Renal cortex interstitium (tissue), 11 donors: ENCODE data around the gene RAP1GAP. TPM values are rescaled to one million over a fixed set of nuclear protein-coding genes. Genes with fewer than 3 reads are reported as not detected.

Experiments used
- DNase-seq, 11 donors: peaks; one replicate each; pipeline ENCODE4 v3.0.0-alpha.2; 2013; ENCODE audit warnings: low read depth in 9 of 11, low spot score in 4 of 11; ENCODE audit errors: extremely low read depth in 1 of 11
- polyA plus RNA-seq, 3 donors: library from polyadenylated mRNA; unstranded; fragments of 120-200 nt; gene quantifications; one replicate each; pipeline ENCODE4 v1.2.1, GENCODE V29; 2013; ENCODE audit not compliant: insufficient read length in 3 of 3

The RAP1GAP gene
- polyA plus RNA-seq, 3 donors = 16.6 to 24.4 (median 19.2) TPM

DNA sequence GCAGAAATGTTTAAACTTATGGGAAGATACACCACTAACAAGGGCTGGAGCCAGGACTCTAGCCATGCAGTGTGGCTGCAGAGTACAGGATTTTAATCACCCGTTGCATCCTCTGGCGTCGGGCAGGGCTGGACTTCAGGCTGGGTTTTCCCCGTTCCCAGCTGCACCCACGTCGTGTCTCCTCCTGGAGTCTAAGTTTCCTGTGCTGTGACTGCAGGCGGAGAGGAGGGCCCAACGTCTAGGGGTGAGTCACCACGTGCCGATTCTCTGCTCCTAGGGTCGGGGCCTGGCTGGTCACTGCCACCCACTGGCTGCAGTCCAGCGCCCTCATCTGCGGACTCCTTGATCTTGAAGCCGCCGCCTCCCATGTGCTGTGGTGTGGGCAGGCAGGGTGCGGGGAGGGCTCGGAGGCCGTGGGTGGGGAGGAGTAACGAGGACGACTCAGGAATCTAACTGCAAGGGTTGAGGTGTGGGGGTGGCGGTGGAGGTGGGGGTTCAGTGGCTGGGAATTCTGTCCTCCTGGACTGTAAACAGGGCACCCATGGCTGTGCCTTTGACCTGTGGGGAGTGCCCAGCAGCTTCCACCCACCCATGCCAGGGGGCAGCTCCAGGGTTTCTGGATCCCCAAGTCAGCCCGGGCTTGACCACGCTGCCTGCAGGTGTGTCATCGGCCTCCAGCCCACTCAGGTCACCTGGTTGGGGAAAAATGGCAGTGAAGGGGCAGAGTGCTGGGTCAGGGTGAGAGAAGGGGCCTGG, 82.1 kb downstream of the RAP1GAP start:
- DNase-seq = peak in 4 of 11 donors; percentile 26 to 45 (median 32)

GRCh38 chr1:21586222-21586621, 82.9 kb downstream of the RAP1GAP start:
- DNase-seq = no peak

DNA sequence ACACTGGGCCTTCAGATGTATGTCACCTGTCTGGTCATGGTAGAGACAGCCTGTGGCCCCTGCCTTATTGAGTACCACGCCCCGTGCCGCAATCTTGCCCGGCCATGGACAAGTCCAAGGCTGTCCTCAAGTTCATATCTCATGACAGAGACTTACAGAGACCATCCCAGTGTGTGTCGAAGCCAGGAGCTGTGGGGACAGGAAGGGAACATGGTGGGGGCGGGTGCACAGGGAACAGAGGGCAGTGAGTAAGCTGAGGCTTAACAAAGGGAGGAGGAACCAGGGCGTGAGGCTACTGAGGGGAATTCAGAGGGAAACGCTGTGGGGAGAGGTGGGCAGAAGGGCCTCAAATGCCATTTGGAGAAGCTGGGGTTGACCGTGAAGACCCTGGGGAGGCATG, 84.1 kb downstream of the RAP1GAP start:
- no peak for DNase-seq

- no peak for DNase-seq
Measured at GRCh38 chr1:21584096-21584495, 85.1 kb downstream of the RAP1GAP start.

DNA sequence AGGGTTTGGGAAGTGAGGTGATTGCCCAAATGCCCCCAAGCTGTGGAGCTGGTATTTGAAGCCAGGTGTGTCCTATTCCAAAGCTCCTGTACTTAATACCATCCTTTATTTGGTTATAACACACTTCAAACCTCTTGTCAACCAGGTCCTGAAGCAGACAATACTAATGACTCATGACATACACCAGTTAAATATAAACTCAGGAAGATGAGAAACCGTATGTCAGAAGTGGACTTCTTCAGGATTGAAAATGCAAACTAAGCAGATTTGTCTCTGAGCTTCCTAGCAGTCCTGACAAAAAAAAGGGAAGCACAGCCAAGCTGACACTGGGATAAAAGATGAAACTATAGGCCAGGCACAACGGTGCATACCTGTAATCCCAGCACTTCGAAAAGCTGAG, 89.4 kb downstream of the RAP1GAP start:
- no peak for DNase-seq

GRCh38 chr1:21577933-21578332, 91.2 kb downstream of the RAP1GAP start:
- no peak for DNase-seq

GRCh38 chr1:21577324-21577723, 91.8 kb downstream of the RAP1GAP start:
- no peak for DNase-seq

- no peak for DNase-seq
Measured at GRCh38 chr1:21576798-21577187, 92.4 kb downstream of the RAP1GAP start.

- no peak for DNase-seq
Measured at GRCh38 chr1:21576031-21576797, 92.9 kb downstream of the RAP1GAP start.

GRCh38 chr1:21575351-21575942, 93.7 kb downstream of the RAP1GAP start:
- no peak for DNase-seq

DNA sequence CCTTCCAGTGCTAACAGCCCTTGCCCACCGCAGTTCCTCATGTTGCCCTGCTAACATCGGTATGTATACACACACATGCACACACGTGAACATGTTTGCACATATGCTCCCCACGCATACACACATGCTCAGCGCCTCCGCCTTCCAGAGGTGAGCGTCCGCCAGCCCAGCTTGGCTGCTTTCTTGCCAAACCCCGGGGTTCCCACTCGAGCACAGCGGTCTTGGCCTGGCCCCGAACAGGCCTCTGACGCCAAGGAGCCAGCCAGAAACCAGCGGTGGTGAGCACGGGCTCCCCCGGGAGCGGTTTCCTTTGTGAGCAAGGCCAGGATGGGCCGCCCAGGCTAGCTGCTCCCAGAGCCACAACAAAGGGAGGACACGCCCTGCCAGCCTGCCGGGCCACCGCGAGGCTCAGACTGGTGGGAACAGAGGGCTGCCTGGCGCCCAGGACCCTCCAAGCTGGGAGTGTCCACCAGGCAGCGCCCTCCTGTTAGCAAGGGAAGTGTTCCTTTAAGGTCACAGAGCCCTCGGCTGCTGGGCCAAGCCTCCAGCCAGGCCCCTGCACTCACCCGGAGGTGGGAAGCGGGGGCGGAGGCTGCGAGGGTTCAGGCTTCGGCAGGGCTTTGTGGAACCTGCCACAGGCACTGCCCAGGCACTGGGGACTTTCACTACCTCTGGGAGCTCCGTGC, 94.5 kb downstream of the RAP1GAP start:
- DNase-seq = no peak

GRCh38 chr1:21573971-21574465, 95.1 kb downstream of the RAP1GAP start:
- peak in 9 of 11 donors; percentile 36 to 68 (median 60) for DNase-seq

GRCh38 chr1:21573475-21573874, 95.7 kb downstream of the RAP1GAP start:
- DNase-seq = no peak

- no peak for DNase-seq
Measured at GRCh38 chr1:21572735-21573277, 96.4 kb downstream of the RAP1GAP start.

DNA sequence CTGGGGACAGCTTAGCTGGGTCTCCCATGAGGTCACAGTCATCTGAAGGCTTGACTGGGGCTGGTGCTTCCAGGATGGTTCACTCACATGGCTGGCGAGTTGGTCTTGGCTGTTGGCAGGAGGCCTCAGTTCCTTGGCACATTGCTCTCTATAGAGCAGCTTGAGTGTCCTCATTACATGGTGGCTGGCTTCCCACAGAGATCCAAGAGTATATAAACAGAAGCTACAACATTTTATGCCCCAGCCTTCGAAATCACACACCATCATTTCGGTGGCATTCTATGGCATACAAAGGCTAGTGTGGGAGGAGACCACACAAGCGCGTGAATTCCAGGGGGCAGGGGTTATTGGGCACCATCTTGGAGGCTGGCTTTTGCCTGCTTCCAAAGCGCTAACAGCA, 96.9 kb downstream of the RAP1GAP start:
- no peak for DNase-seq

- no peak for DNase-seq
Measured at GRCh38 chr1:21570885-21571284, 98.3 kb downstream of the RAP1GAP start.

DNA sequence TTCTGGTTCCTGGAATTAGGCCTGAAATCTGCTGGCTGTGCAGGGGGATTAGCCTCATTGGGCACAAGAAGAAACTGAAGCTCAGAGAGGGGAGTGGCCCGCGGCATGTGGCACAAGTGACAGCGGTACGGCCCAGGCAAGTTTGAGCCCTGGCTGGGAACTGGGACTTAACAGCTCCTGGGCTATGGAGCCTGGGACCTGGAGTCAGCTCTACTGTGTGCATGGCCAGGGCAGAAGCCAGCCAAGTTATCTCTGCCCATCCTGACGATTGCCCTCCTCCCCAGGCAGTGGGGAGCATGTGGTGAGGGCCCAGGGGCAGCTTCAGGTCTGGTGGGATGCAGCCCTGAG, 98.7 kb downstream of the RAP1GAP start:
- DNase-seq = no peak

DNA sequence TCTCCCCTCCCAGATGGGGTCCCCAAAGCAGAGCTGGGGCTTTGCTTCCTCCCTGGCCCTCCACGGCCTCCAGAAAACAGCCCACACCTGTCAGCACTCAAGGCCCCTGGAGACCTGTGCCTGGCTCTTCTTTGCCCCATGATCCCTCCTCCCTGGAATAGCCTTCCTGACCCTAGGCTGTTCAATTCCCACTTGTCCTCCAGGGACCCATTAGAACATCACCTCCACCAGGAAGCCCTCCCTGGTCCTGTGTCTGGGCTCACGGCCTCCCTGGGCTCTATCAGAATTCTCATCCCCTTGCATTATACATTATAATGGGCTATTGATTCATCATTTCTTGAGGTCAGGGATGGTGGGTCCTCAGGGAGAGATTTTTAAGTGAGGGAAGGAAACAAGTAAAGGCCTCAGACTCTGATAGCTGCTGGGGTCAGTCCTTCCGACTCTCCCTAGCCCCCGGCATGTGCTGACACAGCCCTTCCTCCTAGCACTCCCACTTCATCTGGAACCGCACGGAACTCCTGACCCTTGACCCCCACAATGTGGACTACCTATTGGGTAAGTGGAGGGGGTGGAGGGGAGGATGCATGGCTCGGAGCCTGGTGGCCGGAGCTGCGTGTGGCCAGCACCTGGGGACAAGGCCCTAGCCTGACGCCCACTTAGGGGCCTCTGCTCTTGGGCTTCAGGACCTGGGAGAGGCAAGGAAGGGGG, 99.2 kb downstream of the RAP1GAP start:
- DNase-seq = no peak
